ENCODE data around the gene ICA1L. TPM values are rescaled to one million over a fixed set of nuclear protein-coding genes. Genes with fewer than 3 reads are reported as not detected.
A peak's percentile ranks its signal among the peaks of the same experiment; 100 is the strongest.

The ICA1L gene
- total and polyA plus RNA-seq, 2 of the 13 experiments (the other 11 are each of a cell fraction or from before 2014, with no cell fraction given) = 1.5 to 2.4 TPM

- TF ChIP-seq REPIN1 (CRISPR knock-in tag; IDR thresholded peaks at IDR 0.05; ENCODE audit: borderline replicate concordance, low read depth) (peak; percentile 48; the same call in 1 of the 2 replicates), HDAC2 (CRISPR knock-in tag; IDR thresholded peaks at IDR 0.05) (peak; percentile 70), ZNF350 (CRISPR knock-in tag; IDR thresholded peaks at IDR 0.05; ENCODE audit: borderline replicate concordance, low read depth) (peak; percentile 28), MED1 (CRISPR knock-in tag; IDR thresholded peaks at IDR 0.05) (peak; percentile 49; the same call in 1 of the 2 replicates), MAX (IDR thresholded peaks at IDR 0.05) (peak; percentile 99), LCORL (IDR thresholded peaks at IDR 0.05) (no peak), LCORL (CRISPR knock-in tag; IDR thresholded peaks at IDR 0.05) (no peak), KAT8 (CRISPR knock-in tag; IDR thresholded peaks at IDR 0.05) (peak; percentile 76), PRDM15 (CRISPR knock-in tag; IDR thresholded peaks at IDR 0.05) (no peak), NFIC (IDR thresholded peaks at IDR 0.05; ENCODE audit: low read length) (0 out of 2 replicates have a peak, but pooled peaks have one; percentile 2), ISL2 (CRISPR knock-in tag; IDR thresholded peaks at IDR 0.05) (peak; percentile 29; the same call in 1 of the 2 replicates), MNT (IDR thresholded peaks at IDR 0.05) (peak; percentile 89), TBL1XR1 (IDR thresholded peaks at IDR 0.05; ENCODE audit: borderline replicate concordance, low read length, partially characterized antibody) (peak; percentile 21), EHMT2 (IDR thresholded peaks at IDR 0.05; ENCODE audit: borderline replicate concordance, low read depth, low read length) (no peak), MBD4 (IDR thresholded peaks at IDR 0.05; ENCODE audit: borderline replicate concordance, low read length) (peak; percentile 36; the same call in 1 of the 2 replicates), ZNF543 (CRISPR knock-in tag; IDR thresholded peaks at IDR 0.05) (no peak), ZNF776 (CRISPR knock-in tag; IDR thresholded peaks at IDR 0.05) (no peak), FOXM1 (CRISPR knock-in tag; IDR thresholded peaks at IDR 0.05) (no peak), SNAPC4 (CRISPR knock-in tag; IDR thresholded peaks at IDR 0.05) (peak; percentile 47; the same call in 1 of the 2 replicates), KAT2B (IDR thresholded peaks at IDR 0.05; ENCODE audit: borderline replicate concordance, low read depth, low read length) (no peak)
Measured at GRCh38 chr2:202911512-202912341, 40.2 kb upstream of the ICA1L start, which contains the start of the genes CARF and WDR12 (continued).

All from HepG2 (cell line).